Motor neuron (in vitro differentiated cells): ENCODE measurements around the gene PLEKHA4. TPM values are rescaled to one million over a fixed set of nuclear protein-coding genes. Genes with fewer than 3 reads are reported as not detected.

ENCODE experiments used
- ATAC-seq, 8 experiments: fragments of 200-7000 bp; cut with Tn5 transposase; replicated peaks in 6 of 8; 2 replicates each; pipeline ENCODE4 v1.8.0; 2021; ENCODE audit warnings: mild to moderate bottlenecking in 8 of 8, moderate library complexity in 8 of 8
- H3K27ac ChIP-seq, 2 donors: fragments of 250-450 bp; sonication (Bioruptor Pico); 2 replicates each; pipeline ENCODE4 v1.9.0; 2021; ENCODE audit warnings: antibody characterized with exemption in 2 of 2, mild to moderate bottlenecking in 2 of 2, moderate library complexity in 1 of 2
- H3K4me1 ChIP-seq, 2 donors: fragments of 250-450 bp; sonication (Bioruptor Pico); replicated peaks in 1 of 2; 2 replicates each; pipeline ENCODE4 v1.6.1; 2021; ENCODE audit warnings: antibody characterized with exemption in 2 of 2, mild to moderate bottlenecking in 2 of 2, moderate library complexity in 1 of 2
- H3K4me3 ChIP-seq, 5 donors: fragments of 250-450 bp; sonication (Bioruptor Pico); 2 replicates each; pipeline ENCODE4 v1.9.0; 2021; ENCODE audit warnings: antibody characterized with exemption in 5 of 5, mild to moderate bottlenecking in 5 of 5, moderate library complexity in 4 of 5
- WGBS, 10 experiments: fragments of 450-650 bp; shearing (Covaris generic); methylation state at CpG; one replicate each; pipeline ENCODE4 v1.0.0; 2022; 5-methylcytosine and 5-hydroxymethylcytosine counted together
- in situ Hi-C, 9 experiments: fragments of 400-800 bp; cut with MboI; loops; one replicate each; pipeline ENCODE4 v1.15.0; 2021; ENCODE audit warnings: low sequenced_read_pairs in 9 of 9, low pct_unique_long_range_greater_than_20kb in 2 of 9; ENCODE audit not compliant: unreplicated experiment in 9 of 9
- total RNA-seq, 8 experiments: library from RNA; unstranded; fragments of 300-600 nt; gene quantifications; 2 replicates each; pipeline versions ENCODE4 v1.2.3 to v1.2.4, GENCODE V29; 2022

The PLEKHA4 gene
- total RNA-seq, 8 experiments from 2014 or later, result 0.33 to 30.8 (median 6.5) TPM

DNA sequence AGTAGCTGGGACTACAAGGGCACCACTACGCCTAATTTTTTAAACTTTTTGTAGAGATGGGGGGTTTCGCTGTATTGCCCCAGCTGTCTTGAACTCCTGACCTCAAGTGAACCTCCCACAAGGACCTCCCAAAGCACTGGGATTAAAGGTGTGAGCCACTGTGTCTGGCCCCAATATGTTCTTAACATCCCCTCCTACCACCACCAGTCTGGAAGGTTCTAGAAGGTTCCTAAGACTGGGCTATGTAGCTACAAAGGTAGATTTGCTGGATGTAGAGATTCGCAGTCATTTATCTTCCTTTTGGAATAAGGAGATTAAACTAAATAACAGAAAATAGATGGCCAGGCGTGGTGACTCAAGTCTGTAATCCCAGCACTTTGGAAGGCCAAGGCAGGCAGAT, 37.5 kb downstream of the PLEKHA4 start:
- in situ Hi-C loops, result no loop called here
- no peak for ATAC-seq
- peaks cover 0 to 2% of the 10 kb centered on the region in 2 donors for H3K4me1 ChIP-seq
- 80 to 100% (median 100%) methylated on average over 1 to 3 of the region's 4 CpGs; no CpG with 5 or more reads in 6 of the 10 experiments for WGBS, 10 experiments
- H3K27ac ChIP-seq, result no peak overlapping the region
- no peak overlapping the region for H3K4me3 ChIP-seq

GRCh38 chr19:48830088-48830487, 38.3 kb downstream of the PLEKHA4 start:
- in situ Hi-C loops, result no loop called here
- WGBS, 10 experiments, result 67 to 100% (median 91%) methylated on average over 1 to 9 of the region's 9 CpGs; no CpG with 5 or more reads in 2 of the 10 experiments
- Histone ChIP-seq H3K27ac (no peak overlapping the region), H3K4me1 (no peaks in the 10 kb centered on the region), H3K4me3 (no peak overlapping the region)
- ATAC-seq, result no peak

DNA sequence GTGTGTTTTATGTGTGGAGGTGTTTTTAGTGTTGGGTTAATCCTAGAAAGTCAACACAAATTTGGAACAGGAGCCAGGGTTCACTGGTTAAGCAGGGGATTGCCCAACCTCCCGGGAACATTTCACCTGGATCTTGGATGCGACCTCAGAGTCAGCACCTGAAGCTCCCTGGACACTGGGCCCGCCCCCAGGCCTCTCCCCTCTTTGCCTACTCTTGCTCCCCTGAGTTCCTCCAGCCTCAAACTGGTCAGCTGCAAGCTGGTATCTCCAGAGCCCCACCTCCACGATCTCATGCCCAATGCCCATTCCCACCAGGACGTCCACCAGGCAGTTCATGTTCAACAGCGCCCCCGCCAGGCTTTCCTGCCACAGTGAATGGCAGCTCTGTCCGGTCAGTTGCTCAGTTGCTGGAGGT, 41.8 kb downstream of the PLEKHA4 start:
- ATAC-seq, result no peak
- Histone ChIP-seq H3K4me3 (no peak overlapping the region), H3K4me1 (no peaks in the 10 kb centered on the region), H3K27ac (no peak overlapping the region)
- in situ Hi-C loops, result no loop called here
- WGBS, 10 experiments, result 53 to 100% (median 94%) methylated on average over 1 to 4 of the region's 8 CpGs; no CpG with 5 or more reads in 4 of the 10 experiments

DNA sequence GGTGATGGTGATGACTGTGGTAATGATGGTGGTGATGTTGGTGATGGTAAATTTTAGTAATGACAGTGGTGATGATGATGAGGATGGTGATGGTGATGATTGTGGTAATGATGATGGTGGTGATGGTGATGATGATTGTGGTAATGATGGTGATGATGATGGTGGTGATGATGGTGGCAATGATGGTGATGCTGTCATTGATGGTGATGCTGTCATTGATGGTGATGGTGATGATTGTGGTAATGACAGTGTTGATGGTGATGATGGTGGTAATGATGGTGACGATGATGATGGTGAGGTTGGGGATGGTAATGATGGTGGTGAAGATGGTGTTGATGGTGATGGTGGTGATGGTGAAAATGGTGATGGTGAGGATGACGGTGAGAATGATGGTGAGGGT, 45.9 kb downstream of the PLEKHA4 start:
- Histone ChIP-seq H3K4me1 (no peaks in the 10 kb centered on the region), H3K27ac (no peak overlapping the region), H3K4me3 (no peak overlapping the region)
- in situ Hi-C loops, result no loop called here
- WGBS, 10 experiments, result 90 to 100% (median 100%) methylated on average over 1 to 2 of the region's 2 CpGs; no CpG with 5 or more reads in 1 of the 10 experiments
- no peak for ATAC-seq

DNA sequence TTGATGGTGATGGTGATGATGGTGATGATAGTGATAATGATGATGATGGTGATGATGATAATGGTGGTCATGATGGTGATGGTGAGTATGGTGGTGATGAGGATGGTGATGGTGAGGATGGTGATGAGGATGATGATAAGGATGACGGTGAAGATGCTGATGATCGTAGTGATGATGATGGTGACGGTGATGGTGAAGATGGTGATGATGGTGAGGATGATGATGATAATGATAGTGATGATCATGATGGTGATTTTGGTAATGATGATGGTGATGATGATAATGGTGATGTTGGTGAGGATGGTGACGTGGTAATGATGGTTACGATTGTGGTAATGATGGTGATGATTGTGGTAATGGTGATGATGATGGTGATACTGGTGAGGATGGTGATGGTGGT, 46.8 kb downstream of the PLEKHA4 start:
- Histone ChIP-seq H3K4me3 (no peak overlapping the region), H3K4me1 (no peaks in the 10 kb centered on the region), H3K27ac (no peak overlapping the region)
- no peak for ATAC-seq
- in situ Hi-C loops, result no loop called here
- 71 to 100% (median 84%) methylated on average over 3 to 5 of the region's 5 CpGs for WGBS, 10 experiments

DNA sequence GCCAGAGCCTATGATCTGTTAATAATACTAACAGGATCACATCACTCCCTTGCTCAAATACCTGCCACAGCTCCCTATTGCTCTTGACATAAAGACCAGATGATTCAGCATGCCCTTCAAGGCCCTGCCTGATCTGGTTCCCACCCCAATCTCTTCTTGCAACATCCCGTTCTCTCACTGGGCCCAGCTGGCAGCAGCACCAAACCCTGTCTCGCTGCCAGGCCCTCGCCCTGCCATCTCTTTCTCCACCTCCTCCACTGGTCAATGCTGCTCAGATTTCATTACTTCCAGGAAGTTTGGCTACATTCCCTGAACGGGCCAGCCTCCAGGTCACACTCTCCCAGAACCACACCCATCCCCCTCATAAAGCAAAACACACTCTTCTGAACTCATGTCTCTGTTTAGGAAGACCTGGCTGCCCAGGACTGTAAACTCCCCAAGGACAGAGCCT, 49.0 kb downstream of the PLEKHA4 start:
- Histone ChIP-seq H3K4me1 (no peaks in the 10 kb centered on the region), H3K4me3 (no peak overlapping the region), H3K27ac (no peak overlapping the region)
- in situ Hi-C loops, result no loop called here
- WGBS, 10 experiments, result 0 to 81% (median 31%) methylated on average over 2 to 4 of the region's 4 CpGs; no CpG with 5 or more reads in 6 of the 10 experiments
- ATAC-seq, result peak in 3 of 8 experiments; percentile 95 to 97 (median 96)

GRCh38 chr19:48818234-48818820, 50.1 kb downstream of the PLEKHA4 start:
- H3K4me3 ChIP-seq, result no peak overlapping the region
- H3K4me1 ChIP-seq, result no peaks in the 10 kb centered on the region
- WGBS, 10 experiments, result 0 to 100% (median 75%) methylated on average over 1 to 4 of the region's 9 CpGs; no CpG with 5 or more reads in 2 of the 10 experiments
- in situ Hi-C loops, result no loop called here
- no peak for ATAC-seq
- H3K27ac ChIP-seq, result no peak overlapping the region

DNA sequence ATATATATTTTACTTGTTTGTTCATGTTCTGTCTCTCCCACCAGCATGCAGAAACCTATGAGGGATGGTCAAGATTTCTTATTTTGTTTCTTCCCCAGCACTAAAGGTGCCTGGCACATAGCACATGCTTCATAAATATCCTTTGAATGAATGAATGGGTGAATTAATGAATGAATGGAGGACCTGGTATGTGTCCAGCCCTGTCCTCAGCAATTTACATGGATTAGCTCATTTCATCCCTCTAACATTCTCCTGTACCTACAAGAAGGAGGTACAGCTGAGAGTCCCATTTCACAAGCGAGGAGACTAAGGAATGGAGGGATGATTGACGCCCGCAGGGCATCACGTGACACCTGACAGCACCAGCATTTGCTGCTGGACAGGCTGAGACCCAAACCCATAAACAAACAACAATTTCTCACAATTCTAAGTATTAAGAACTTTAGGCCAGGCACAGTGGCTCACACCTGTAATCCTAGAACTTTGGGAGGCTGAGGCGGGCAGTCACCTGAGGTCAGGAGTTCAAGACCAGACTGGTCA, 50.8 kb downstream of the PLEKHA4 start:
- Histone ChIP-seq H3K4me3 (no peak overlapping the region), H3K27ac (no peak overlapping the region), H3K4me1 (peaks cover 2% of the 10 kb centered on the region in 2 donors)
- ATAC-seq, result no peak
- in situ Hi-C loops, result no loop called here
- WGBS, 10 experiments, result 67 to 96% (median 80%) methylated on average over 1 to 4 of the region's 5 CpGs; no CpG with 5 or more reads in 5 of the 10 experiments

- ATAC-seq, result no peak
Observed at GRCh38 chr19:48815870-48816501, 52.4 kb downstream of the PLEKHA4 start.

GRCh38 chr19:48814895-48815294, 53.5 kb downstream of the PLEKHA4 start:
- Histone ChIP-seq H3K4me3 (no peak overlapping the region), H3K4me1 (peaks cover 10 to 12% of the 10 kb centered on the region in 2 donors), H3K27ac (no peak overlapping the region)
- WGBS, 10 experiments, result 60 to 100% (median 80%) methylated on average over 1 to 2 of the region's 6 CpGs; no CpG with 5 or more reads in 7 of the 10 experiments
- ATAC-seq, result no peak
- in situ Hi-C loops, result no loop called here

More at GRCh38 chr19:48815870-48816501, 52.4 kb downstream of the PLEKHA4 start:
- peaks cover 7 to 10% of the 10 kb centered on the region in 2 donors for H3K4me1 ChIP-seq
- no peak overlapping the region for H3K4me3 ChIP-seq
- WGBS, 10 experiments, result 37 to 91% (median 65%) methylated on average over 3 to 9 of the region's 14 CpGs; no CpG with 5 or more reads in 2 of the 10 experiments
- in situ Hi-C loops, result no loop called here
- no peak overlapping the region for H3K27ac ChIP-seq

DNA sequence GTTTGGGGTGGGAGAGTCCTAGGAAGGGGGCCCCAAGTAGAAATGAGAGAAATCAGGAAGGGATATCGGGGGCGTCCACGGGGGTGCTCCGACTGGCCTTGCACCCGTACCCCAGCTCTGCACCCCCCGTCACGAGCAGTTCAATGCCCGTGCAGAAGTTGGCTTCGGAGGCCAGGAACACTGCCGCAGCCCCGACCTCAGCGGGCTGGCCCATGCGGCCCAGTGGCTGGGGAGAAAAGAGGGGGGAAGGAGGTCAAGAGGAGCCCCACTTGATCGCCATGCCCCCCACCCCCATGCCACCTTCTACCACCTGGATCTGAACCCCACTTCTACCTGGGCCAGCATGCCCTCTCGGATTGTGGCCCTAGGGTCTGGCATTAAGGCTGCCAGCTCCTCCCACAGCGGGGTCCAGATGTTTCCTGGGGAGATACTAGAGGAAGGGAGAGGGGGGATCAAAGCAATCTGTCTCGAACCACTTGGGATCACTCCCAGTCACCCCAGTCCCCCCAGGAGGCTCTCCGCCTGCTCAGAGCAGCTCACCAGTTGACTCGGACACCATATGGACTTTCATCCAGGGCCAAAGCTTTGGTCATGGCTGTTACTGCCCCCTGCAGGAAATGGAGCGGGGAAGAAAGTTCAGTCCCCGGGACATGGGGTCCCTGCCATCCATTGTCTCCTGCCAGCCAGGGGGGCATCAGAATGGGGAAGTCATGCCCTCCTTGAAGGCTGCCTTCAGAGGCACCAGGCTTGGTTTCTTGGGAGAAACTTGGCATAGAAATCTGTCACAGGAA, 55.1 kb downstream of the PLEKHA4 start:
- peaks cover 16 to 18% of the 10 kb centered on the region in 2 donors for H3K4me1 ChIP-seq
- in situ Hi-C loops, result no loop called here
- no peak overlapping the region for H3K4me3 ChIP-seq
- 60 to 100% (median 92%) methylated on average over 1 to 2 of the region's 21 CpGs; no CpG with 5 or more reads in 7 of the 10 experiments for WGBS, 10 experiments
- H3K27ac ChIP-seq, result peak overlapping the region in 1 of 2 donors; percentile 81
- no peak for ATAC-seq

DNA sequence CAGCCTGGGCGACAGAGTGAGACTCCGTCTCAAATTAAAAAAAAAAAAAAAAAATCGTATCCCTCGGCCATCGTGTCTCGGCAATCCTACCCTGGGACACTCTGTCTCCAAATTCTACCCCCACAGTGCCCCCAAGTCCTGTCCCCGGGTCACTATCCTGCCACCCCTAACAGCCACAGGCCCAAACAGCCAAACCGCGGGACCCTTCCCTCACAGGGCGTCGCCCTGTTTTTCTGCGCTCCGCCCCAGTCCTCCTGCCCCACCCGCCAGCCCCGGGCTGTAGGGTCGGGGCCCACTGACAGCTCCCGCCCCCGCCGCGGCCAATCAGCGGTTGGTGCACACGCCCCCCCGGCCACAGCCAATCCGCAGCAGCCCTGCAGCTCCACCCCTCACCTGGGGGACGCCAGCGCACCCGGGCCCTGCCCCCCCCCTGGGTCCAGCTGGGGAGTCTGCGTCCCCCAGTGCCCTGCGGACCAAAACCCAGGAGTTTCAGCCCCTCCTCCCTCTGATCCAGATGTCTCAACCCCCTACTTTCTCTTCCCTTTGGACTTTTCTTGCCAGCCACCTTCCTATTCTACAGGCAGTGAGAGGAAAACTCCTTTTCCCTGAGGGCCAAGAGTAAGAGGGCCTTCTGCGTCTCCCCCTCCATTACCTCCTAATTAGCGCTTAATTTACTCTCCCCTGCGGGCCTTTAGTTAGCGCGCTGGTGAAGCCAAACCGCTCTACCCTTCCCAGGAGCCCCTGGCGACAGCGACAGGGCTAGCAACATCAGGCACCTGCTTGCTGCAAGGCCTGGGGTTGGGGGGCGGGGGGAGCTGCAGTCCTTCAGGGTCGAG, 56.1 kb downstream of the PLEKHA4 start:
- peaks cover 19 to 25% of the 10 kb centered on the region in 2 donors for H3K4me1 ChIP-seq
- peak; percentile 64 to 87 (median 78) for ATAC-seq
- in situ Hi-C loops, result no loop called here
- peak overlapping the region; percentile 46 to 62 (median 61) for H3K4me3 ChIP-seq
- 0 to 40% (median 14%) methylated on average over 1 to 5 of the region's 39 CpGs; no CpG with 5 or more reads in 5 of the 10 experiments for WGBS, 10 experiments
- peak overlapping the region; percentile 81 for H3K27ac ChIP-seq
